ENCODE results near the gene XPO4. TPM values are rescaled to one million over a fixed set of nuclear protein-coding genes. Genes with fewer than 3 reads are reported as not detected.
A peak's percentile ranks its signal among the peaks of the same experiment; 100 is the strongest.

XPO4 gene
- total RNA-seq, 6 donors from 2014 or later: 15.7 to 33.0 (median 17.4) TPM

- DNase-seq (no peak), ATAC-seq (ENCODE audit: low FRiP score in 2 of 2) (no peak)
- H3K27me3 ChIP-seq: no peaks in the 10 kb centered on the region
- no peak overlapping the region for H3K4me3 ChIP-seq
- no peaks in the 10 kb centered on the region for H3K9me3 ChIP-seq
- no peak overlapping the region for H3K27ac ChIP-seq
- peaks cover 0 to 13% (median 3%) of the 10 kb centered on the region in 4 donors for H3K36me3 ChIP-seq
- 87 to 91% methylated on average over 3 of the region's 3 CpGs for WGBS, 2 donors
- H3K4me1 ChIP-seq: peaks cover 0 to 9% (median 5%) of the 10 kb centered on the region in 4 donors
- TF ChIP-seq CTCF (IDR thresholded peaks at IDR 0.05) (no peak), POLR2AphosphoS5 (IDR thresholded peaks at IDR 0.05) (no peak), EP300 (IDR thresholded peaks at IDR 0.05) (no peak), POLR2A (IDR thresholded peaks at IDR 0.05) (no peak)
Observed at GRCh38 chr13:20831933-20832332, 70.6 kb downstream of the XPO4 start.

GRCh38 chr13:20831254-20831653 lies 71.3 kb downstream of the XPO4 start:
- no peak for DNase-seq
- no peak for TF ChIP-seq CTCF (IDR thresholded peaks at IDR 0.05)
- TF ChIP-seq EP300 (IDR thresholded peaks at IDR 0.05): no peak
- no peak for TF ChIP-seq POLR2A (IDR thresholded peaks at IDR 0.05)
- no peak for TF ChIP-seq POLR2AphosphoS5 (IDR thresholded peaks at IDR 0.05)
- H3K4me1 ChIP-seq: peaks cover 0 to 9% (median 5%) of the 10 kb centered on the region in 4 donors
- H3K9me3 ChIP-seq: no peaks in the 10 kb centered on the region
- no peak for ATAC-seq (ENCODE audit: low FRiP score in 2 of 2)
- WGBS, 2 donors: 90 to 97% methylated on average over 2 of the region's 2 CpGs
- H3K27ac ChIP-seq: no peak overlapping the region
- peaks cover 0 to 7% (median 3%) of the 10 kb centered on the region in 4 donors for H3K36me3 ChIP-seq
- no peak overlapping the region for H3K4me3 ChIP-seq
- H3K27me3 ChIP-seq: no peaks in the 10 kb centered on the region

GRCh38 chr13:20828539-20829364 lies 73.8 kb downstream of the XPO4 start:
- peaks cover 0 to 4% (median 2%) of the 10 kb centered on the region in 4 donors for H3K36me3 ChIP-seq
- ATAC-seq (ENCODE audit: low FRiP score in 2 of 2) (peak in 1 of 2 donors; percentile 83), DNase-seq (no peak)
- TF ChIP-seq CTCF (IDR thresholded peaks at IDR 0.05) (peak; percentile 53 to 83 (median 80)), EP300 (IDR thresholded peaks at IDR 0.05) (no peak), POLR2AphosphoS5 (IDR thresholded peaks at IDR 0.05) (no peak), POLR2A (IDR thresholded peaks at IDR 0.05) (no peak)
- WGBS, 2 donors: 21 to 22% methylated on average over 5 of the region's 5 CpGs
- no peaks in the 10 kb centered on the region for H3K9me3 ChIP-seq
- H3K27ac ChIP-seq: peak overlapping the region in 3 of 4 donors; percentile 24 to 32 (median 27)
- H3K27me3 ChIP-seq: no peaks in the 10 kb centered on the region
- peak overlapping the region in 1 of 4 donors; percentile 25 for H3K4me3 ChIP-seq
- H3K4me1 ChIP-seq: peaks cover 0 to 9% (median 5%) of the 10 kb centered on the region in 4 donors

- Histone ChIP-seq H3K27ac (no peak overlapping the region), H3K4me3 (no peak overlapping the region), H3K36me3 (no peaks in the 10 kb centered on the region), H3K9me3 (no peaks in the 10 kb centered on the region), H3K4me1 (peaks cover 0 to 9% (median 5%) of the 10 kb centered on the region in 4 donors), H3K27me3 (no peaks in the 10 kb centered on the region)
- no peak for DNase-seq
- 86 to 89% methylated on average over 3 of the region's 3 CpGs for WGBS, 2 donors
- no peak for ATAC-seq (ENCODE audit: low FRiP score in 2 of 2)
- no peak for TF ChIP-seq POLR2AphosphoS5 (IDR thresholded peaks at IDR 0.05)
- no peak for TF ChIP-seq EP300 (IDR thresholded peaks at IDR 0.05)
- no peak for TF ChIP-seq POLR2A (IDR thresholded peaks at IDR 0.05)
Observed at GRCh38 chr13:20826843-20827560, 75.5 kb downstream of the XPO4 start.

- Histone ChIP-seq H3K9me3 (no peaks in the 10 kb centered on the region), H3K4me1 (peaks cover 0 to 9% (median 5%) of the 10 kb centered on the region in 4 donors), H3K27ac (no peak overlapping the region), H3K4me3 (no peak overlapping the region), H3K36me3 (no peaks in the 10 kb centered on the region), H3K27me3 (no peaks in the 10 kb centered on the region)
- WGBS, 2 donors: 93 to 97% methylated on average over 5 of the region's 5 CpGs
- DNase-seq (no peak), ATAC-seq (ENCODE audit: low FRiP score in 2 of 2) (no peak)
- TF ChIP-seq POLR2A (IDR thresholded peaks at IDR 0.05) (no peak), EP300 (IDR thresholded peaks at IDR 0.05) (no peak), CTCF (IDR thresholded peaks at IDR 0.05) (no peak), POLR2AphosphoS5 (IDR thresholded peaks at IDR 0.05) (no peak)
Observed at GRCh38 chr13:20826301-20826700, 76.2 kb downstream of the XPO4 start.
